Mesendoderm (in vitro differentiated cells): ENCODE measurements around the gene MYL6.

ENCODE experiments used
- DNase-seq: peaks from one replicate; pipeline ENCODE4 v3.0.0; 2013
- H2AK5ac ChIP-seq: 2 replicates; pipeline ENCODE4 v1.6.1; 2013; ENCODE audit warnings: low read length, inconsistent platforms
- H2BK120ac ChIP-seq: 2 replicates; pipeline ENCODE4 v1.6.1; 2013; ENCODE audit warnings: low read depth, mild to moderate bottlenecking, low read length, moderate library complexity, mixed read lengths
- H2BK15ac ChIP-seq: replicated peaks from 2 replicates; pipeline ENCODE4 v1.6.1; 2013; ENCODE audit warnings: low read depth, mild to moderate bottlenecking, moderate library complexity
- H2BK5ac ChIP-seq: 2 replicates; pipeline ENCODE4 v1.6.1; 2013; ENCODE audit warnings: low read length, inconsistent platforms
- H3K18ac ChIP-seq: 2 replicates; pipeline ENCODE4 v1.6.1; 2013; ENCODE audit warnings: mild to moderate bottlenecking, low read length, mixed read lengths
- H3K23ac ChIP-seq: one replicate; pipeline ENCODE4 v1.6.1; 2013; ENCODE audit warnings: low read length
- H3K27ac ChIP-seq: 2 replicates; pipeline ENCODE4 v1.5.1; 2013; ENCODE audit warnings: low read depth, mild to moderate bottlenecking, inconsistent platforms, low read length, moderate library complexity
- H3K27me3 ChIP-seq: 2 replicates; pipeline ENCODE4 v1.6.1; 2013; ENCODE audit warnings: low read length, control low read depth, mild to moderate bottlenecking, inconsistent platforms; ENCODE audit not compliant: insufficient read depth, poor library complexity
- H3K36me3 ChIP-seq: 2 replicates; pipeline ENCODE4 v1.6.1; 2013; ENCODE audit warnings: low read length, inconsistent platforms; ENCODE audit not compliant: control insufficient read depth, insufficient read depth
- H3K4ac ChIP-seq: one replicate; pipeline ENCODE4 v1.6.1; 2013; ENCODE audit warnings: low read depth, mild to moderate bottlenecking, low read length, moderate library complexity
- H3K4me1 ChIP-seq: 2 replicates; pipeline ENCODE4 v1.6.1; 2013; ENCODE audit warnings: low read depth, low read length, inconsistent platforms; ENCODE audit not compliant: control insufficient read depth
- H3K4me2 ChIP-seq: 2 replicates; pipeline ENCODE4 v1.6.1; 2013; ENCODE audit warnings: low read length
- H3K4me3 ChIP-seq: 2 replicates; pipeline ENCODE4 v1.5.1; 2013; ENCODE audit warnings: mild to moderate bottlenecking, low read length
- H3K56ac ChIP-seq: one replicate; pipeline ENCODE4 v1.6.1; 2013; ENCODE audit warnings: low read length
- H3K79me1 ChIP-seq: 2 replicates; pipeline ENCODE4 v1.6.1; 2013; ENCODE audit warnings: low read length, inconsistent platforms
- H3K79me2 ChIP-seq: 2 replicates; pipeline ENCODE4 v1.6.1; 2013; ENCODE audit warnings: mild to moderate bottlenecking, low read length; ENCODE audit not compliant: control insufficient read depth, insufficient read depth
- H3K9ac ChIP-seq: 2 replicates; pipeline ENCODE4 v1.6.1; 2013; ENCODE audit warnings: low read length, inconsistent platforms
- H4K5ac ChIP-seq: one replicate; pipeline ENCODE4 v1.6.1; 2013; ENCODE audit warnings: low read length
- H4K8ac ChIP-seq: one replicate; pipeline ENCODE4 v1.6.1; 2013; ENCODE audit warnings: low read depth, mild to moderate bottlenecking, control low read depth, low read length, moderate library complexity
- WGBS: extraction: QIAGEN DNeasy Blood & Tissue Kit; methylation state at CpG from one replicate; pipeline ENCODE4 v1.1.7; 2013; ENCODE audit warnings: low lambda C conversion rate, missing lambda C conversion rate; ENCODE audit not compliant: insufficient coverage; ENCODE audit errors: extremely low coverage; 5-methylcytosine and 5-hydroxymethylcytosine counted together

Gene MYL6

DNA sequence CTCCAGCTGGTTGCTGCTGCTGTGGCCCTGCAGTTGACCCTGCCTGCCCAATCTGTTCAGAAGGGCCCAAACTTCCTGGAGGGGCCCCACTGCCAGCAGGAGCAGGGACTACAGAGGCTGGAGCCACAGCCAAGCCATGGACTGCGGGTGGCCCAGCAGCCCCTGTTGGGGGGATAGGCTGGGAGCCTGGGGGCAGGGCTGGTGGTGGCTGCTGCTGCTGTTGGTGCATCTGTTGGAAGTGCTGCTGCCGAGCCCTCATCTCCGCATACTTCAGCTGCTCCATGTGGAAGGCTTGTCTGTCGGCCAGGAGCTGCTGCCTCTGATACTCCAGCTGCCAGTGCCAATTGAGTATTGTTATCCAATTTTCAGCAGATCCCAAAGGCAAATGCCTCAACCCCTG is 7.2 kb downstream of the MYL6 start:
- Histone ChIP-seq H3K27me3 (no peaks in the 10 kb centered on the region), H3K79me1 (peaks cover 2% of the 10 kb centered on the region), H3K79me2 (peaks cover 6% of the 10 kb centered on the region), H2BK120ac (no peak overlapping the region), H3K23ac (no peak overlapping the region), H2AK5ac (no peak overlapping the region), H3K27ac (no peak overlapping the region), H3K4me2 (no peak overlapping the region), H3K36me3 (peaks cover 17% of the 10 kb centered on the region), H3K56ac (no peak overlapping the region), H2BK5ac (no peak overlapping the region), H3K4me3 (no peak overlapping the region), H2BK15ac (no peak overlapping the region), H4K8ac (no peak overlapping the region), H3K4ac (no peak overlapping the region), H3K4me1 (peaks cover 12% of the 10 kb centered on the region), H4K5ac (no peak overlapping the region), H3K18ac (no peak overlapping the region), H3K9ac (no peak overlapping the region)
- no CpG with 5 or more reads among the region's 4 CpGs for WGBS
- no peak for DNase-seq

DNA sequence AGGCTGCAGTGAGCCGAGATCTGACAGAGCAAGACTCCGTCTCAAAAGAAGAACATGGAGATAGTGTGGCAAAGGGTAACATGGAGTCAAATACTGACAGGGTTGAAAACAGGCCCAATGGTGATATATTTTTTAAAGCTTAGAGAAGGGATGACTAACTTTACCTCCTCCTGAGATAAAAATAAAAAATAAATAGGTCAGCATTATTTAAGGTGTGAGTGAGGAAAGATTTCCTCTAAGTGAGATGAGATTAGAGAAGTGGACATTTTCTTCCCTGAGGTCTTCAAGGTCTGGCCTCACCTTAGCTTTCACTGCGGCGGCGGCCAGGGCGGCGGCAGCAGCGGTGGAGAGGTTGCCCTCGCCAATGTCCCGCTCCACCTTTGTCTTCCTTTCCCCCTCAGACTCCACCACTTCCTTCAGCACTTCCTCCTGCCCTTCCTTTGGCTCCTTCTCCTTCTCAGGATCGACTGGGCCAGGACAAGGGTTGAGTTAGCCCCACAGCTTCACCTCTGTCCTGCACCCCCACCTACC is 11.1 kb downstream of the MYL6 start:
- no peak overlapping the region for H3K56ac ChIP-seq
- H3K36me3 ChIP-seq = peaks cover 28% of the 10 kb centered on the region
- H3K4me1 ChIP-seq = no peaks in the 10 kb centered on the region

DNA sequence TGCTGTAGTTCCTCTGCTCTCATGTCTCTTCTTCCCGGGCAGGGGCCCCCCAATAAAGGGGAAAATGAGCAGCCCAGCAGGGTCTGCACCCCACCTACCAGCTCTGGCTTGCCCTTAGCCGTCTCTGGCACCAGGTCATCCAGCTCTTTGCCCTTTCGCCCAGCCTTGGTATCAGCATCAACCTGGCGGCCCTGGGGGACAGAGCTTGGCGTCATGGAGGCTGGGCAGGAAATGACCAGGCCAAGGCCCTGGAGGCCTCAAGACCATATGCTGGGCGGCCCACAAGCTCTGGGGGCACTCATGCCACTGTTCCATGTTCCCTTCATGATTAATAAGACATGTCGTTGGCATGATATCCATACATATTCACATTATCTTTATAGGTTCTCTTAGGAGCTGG is 14.7 kb downstream of the MYL6 start:
- H2BK15ac ChIP-seq = no peak overlapping the region
- no peak overlapping the region for H3K9ac ChIP-seq
- H3K4me2 ChIP-seq = no peak overlapping the region
- H3K79me2 ChIP-seq = no peaks in the 10 kb centered on the region
- H3K4me1 ChIP-seq = no peaks in the 10 kb centered on the region
- no peak overlapping the region for H3K4ac ChIP-seq
- no peak overlapping the region for H3K4me3 ChIP-seq
- no peaks in the 10 kb centered on the region for H3K79me1 ChIP-seq
- no peak overlapping the region for H4K5ac ChIP-seq
- H4K8ac ChIP-seq = no peak overlapping the region
- peaks cover 31% of the 10 kb centered on the region for H3K36me3 ChIP-seq
- no peak overlapping the region for H2BK120ac ChIP-seq
- no peak overlapping the region for H3K56ac ChIP-seq
- DNase-seq = no peak
- no peak overlapping the region for H3K27ac ChIP-seq
- no peaks in the 10 kb centered on the region for H3K27me3 ChIP-seq
- no peak overlapping the region for H3K23ac ChIP-seq
- WGBS = no CpG with 5 or more reads among the region's 7 CpGs
- H2BK5ac ChIP-seq = no peak overlapping the region
- no peak overlapping the region for H2AK5ac ChIP-seq
- no peak overlapping the region for H3K18ac ChIP-seq

More for the DNA sequence above, 11.1 kb downstream of the MYL6 start:
- no peak for DNase-seq
- no peak overlapping the region for H3K4me3 ChIP-seq
- no peak overlapping the region for H3K9ac ChIP-seq
- WGBS = no CpG with 5 or more reads among the region's 11 CpGs
- H4K5ac ChIP-seq = no peak overlapping the region
- H2AK5ac ChIP-seq = no peak overlapping the region
- no peak overlapping the region for H2BK15ac ChIP-seq
- no peak overlapping the region for H3K23ac ChIP-seq
- no peak overlapping the region for H3K18ac ChIP-seq
- no peak overlapping the region for H2BK120ac ChIP-seq
- H3K79me2 ChIP-seq = no peaks in the 10 kb centered on the region
- H3K27me3 ChIP-seq = no peaks in the 10 kb centered on the region
- H2BK5ac ChIP-seq = no peak overlapping the region
- no peak overlapping the region for H3K27ac ChIP-seq
- H3K79me1 ChIP-seq = no peaks in the 10 kb centered on the region
- no peak overlapping the region for H4K8ac ChIP-seq
- H3K4me2 ChIP-seq = no peak overlapping the region
- H3K4ac ChIP-seq = no peak overlapping the region

DNA sequence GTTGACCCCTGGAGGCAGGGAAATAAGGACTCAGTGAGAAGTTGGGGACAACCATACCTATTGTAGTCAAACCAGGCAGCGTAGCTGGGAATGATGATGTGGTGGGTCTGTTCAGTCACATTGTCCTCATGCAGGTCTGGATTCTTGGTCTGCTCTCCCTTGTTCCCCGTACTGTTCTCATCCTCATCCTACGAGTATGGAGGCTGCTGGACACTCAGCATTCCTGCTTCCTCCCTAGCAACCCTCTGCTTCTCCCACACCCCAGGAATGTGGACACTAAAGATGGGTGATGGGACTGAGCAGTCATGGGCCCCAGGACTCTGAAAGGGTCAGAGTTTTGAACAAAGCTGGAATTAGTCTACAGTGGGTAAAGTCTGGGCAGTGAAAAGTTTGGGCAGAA is 20.2 kb downstream of the MYL6 start:
- H3K4me3 ChIP-seq = no peak overlapping the region
- H3K56ac ChIP-seq = no peak overlapping the region
- no CpG with 5 or more reads among the region's 3 CpGs for WGBS
- H3K18ac ChIP-seq = no peak overlapping the region
- no peak overlapping the region for H2BK120ac ChIP-seq
- no peaks in the 10 kb centered on the region for H3K4me1 ChIP-seq
- H3K79me2 ChIP-seq = no peaks in the 10 kb centered on the region
- H2AK5ac ChIP-seq = no peak overlapping the region
- no peak overlapping the region for H2BK15ac ChIP-seq
- no peak overlapping the region for H3K4ac ChIP-seq
- H3K9ac ChIP-seq = no peak overlapping the region
- no peak overlapping the region for H2BK5ac ChIP-seq
- no peak overlapping the region for H4K5ac ChIP-seq
- H3K27ac ChIP-seq = no peak overlapping the region
- H4K8ac ChIP-seq = no peak overlapping the region
- H3K36me3 ChIP-seq = peaks cover 23% of the 10 kb centered on the region
- no peaks in the 10 kb centered on the region for H3K79me1 ChIP-seq
- H3K23ac ChIP-seq = no peak overlapping the region
- H3K4me2 ChIP-seq = no peak overlapping the region
- DNase-seq = no peak
- H3K27me3 ChIP-seq = no peaks in the 10 kb centered on the region

DNA sequence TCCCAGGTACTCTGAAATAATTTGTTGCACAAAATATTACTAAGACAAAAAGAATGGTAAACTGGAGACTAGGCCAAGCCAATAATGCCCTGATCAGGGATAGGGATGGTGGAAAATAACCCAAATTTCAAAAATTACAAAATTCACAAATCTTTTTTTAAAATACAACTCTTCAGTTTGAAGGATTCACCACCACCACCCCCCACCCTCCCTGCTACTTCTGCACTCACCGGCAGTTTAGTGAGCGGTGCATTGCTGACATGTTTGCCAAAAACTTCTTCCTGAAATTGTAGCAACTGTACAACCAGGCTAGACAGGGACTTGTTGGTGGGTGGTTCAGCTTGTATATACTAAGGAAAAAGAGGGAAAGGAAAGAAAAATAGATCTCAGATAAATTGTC is 28.8 kb downstream of the MYL6 start:
- Histone ChIP-seq H3K4me3 (no peak overlapping the region), H3K56ac (no peak overlapping the region), H3K18ac (no peak overlapping the region), H3K27me3 (no peaks in the 10 kb centered on the region), H3K79me2 (peaks cover 26% of the 10 kb centered on the region), H2BK120ac (no peak overlapping the region), H3K79me1 (peaks cover 10% of the 10 kb centered on the region), H3K9ac (no peak overlapping the region), H3K4me1 (peaks cover 5% of the 10 kb centered on the region), H3K4ac (no peak overlapping the region), H4K5ac (no peak overlapping the region), H2AK5ac (no peak overlapping the region), H3K4me2 (no peak overlapping the region), H3K23ac (no peak overlapping the region), H3K36me3 (peaks cover 10% of the 10 kb centered on the region), H2BK5ac (no peak overlapping the region), H2BK15ac (no peak overlapping the region), H3K27ac (no peak overlapping the region), H4K8ac (no peak overlapping the region)
- WGBS = no CpG with 5 or more reads among the region's 2 CpGs
- DNase-seq = no peak

DNA sequence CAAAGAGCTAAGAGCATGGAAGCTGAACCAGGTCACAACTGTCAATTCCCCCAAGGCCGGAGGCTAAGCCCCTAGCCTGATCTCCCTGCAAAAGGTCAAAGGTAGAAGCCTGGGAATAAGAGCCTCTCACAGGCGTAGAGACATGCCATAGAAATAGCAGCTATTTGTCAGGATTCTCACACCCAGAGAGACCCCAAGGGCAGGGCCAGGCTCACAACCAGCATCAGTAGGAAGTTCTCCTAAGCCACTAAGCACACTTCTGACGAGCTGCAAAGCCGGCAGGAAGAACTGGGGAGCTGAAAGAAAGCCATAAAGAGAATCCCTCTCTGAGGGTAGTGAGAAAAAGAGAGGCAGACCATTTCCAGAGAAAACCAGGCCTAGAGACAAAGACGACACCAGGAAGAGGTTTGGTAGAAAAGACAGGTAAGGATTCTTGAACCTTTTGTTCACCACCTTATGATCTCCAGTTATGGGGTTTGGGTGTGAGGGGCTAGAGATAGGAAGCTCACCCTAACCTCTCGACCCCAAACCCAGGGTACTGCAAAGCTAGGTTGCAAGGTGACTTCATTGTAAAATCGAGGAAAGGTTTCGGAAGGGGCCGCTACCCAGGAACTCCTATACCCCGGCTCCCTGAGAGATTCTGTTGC is 30.1 kb downstream of the MYL6 start:
- H3K4me3 ChIP-seq = peak overlapping the region; percentile 95
- no CpG with 5 or more reads among the region's 10 CpGs for WGBS
- DNase-seq = peak; percentile 75
- peak overlapping the region; percentile 78 for H3K27ac ChIP-seq
- H2BK5ac ChIP-seq = no peak overlapping the region
- H3K4me1 ChIP-seq = peaks cover 5% of the 10 kb centered on the region
- H2BK120ac ChIP-seq = no peak overlapping the region
- H4K5ac ChIP-seq = no peak overlapping the region
- no peak overlapping the region for H2BK15ac ChIP-seq
- H4K8ac ChIP-seq = no peak overlapping the region
- no peak overlapping the region for H3K23ac ChIP-seq
- H3K4ac ChIP-seq = no peak overlapping the region
- H2AK5ac ChIP-seq = no peak overlapping the region
- peak overlapping the region; percentile 78 for H3K4me2 ChIP-seq
- peaks cover 26% of the 10 kb centered on the region for H3K79me2 ChIP-seq
- peak overlapping the region; percentile 94 for H3K56ac ChIP-seq
- peaks cover 10% of the 10 kb centered on the region for H3K36me3 ChIP-seq
- H3K18ac ChIP-seq = peak overlapping the region; percentile 97
- H3K9ac ChIP-seq = peak overlapping the region; percentile 78
- no peaks in the 10 kb centered on the region for H3K27me3 ChIP-seq
- H3K79me1 ChIP-seq = peaks cover 10% of the 10 kb centered on the region
